CD1c-positive myeloid dendritic cell (primary cell): ENCODE results near the gene CMBL.
"Not testable (repeated sequence)": the region's sequence is repeated elsewhere in the genome, so short reads cannot be mapped to it uniquely, and the experiment has no call there.

Source experiments
- DNase-seq: peaks from one replicate; pipeline ENCODE4 v3.0.0-alpha.2; 2016; ENCODE audit errors: extremely low spot score

CMBL gene

GRCh38 chr5:10333154-10334006 is 25.7 kb upstream of the CMBL start:
- peak; percentile 39 for DNase-seq

GRCh38 chr5:10332301-10332700 is 24.6 kb upstream of the CMBL start:
- no peak for DNase-seq

DNA sequence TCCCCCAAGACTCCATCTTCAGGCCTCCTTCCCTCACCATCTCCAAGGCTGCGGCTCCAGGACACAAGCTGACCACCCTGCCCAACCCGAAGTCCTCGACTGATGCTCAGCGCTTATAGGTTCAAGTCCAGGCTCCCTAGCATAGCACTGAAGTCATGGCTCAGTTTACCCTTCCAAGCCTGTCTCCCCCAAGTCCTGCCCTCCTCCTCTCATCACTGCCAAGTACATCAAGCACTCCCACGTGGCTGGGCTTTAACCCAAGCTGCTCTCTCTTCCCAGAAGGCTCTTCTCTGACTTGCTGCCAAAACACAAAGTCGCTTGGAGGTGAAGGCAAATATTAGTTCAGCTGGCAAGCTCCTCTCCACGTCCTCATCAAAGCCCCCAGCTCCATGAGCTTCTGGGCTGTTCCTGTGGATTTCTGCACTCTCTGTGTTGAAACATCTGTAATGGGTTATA is 23.7 kb upstream of the CMBL start:
- DNase-seq = no peak

GRCh38 chr5:10330511-10331230 is 23.0 kb upstream of the CMBL start:
- no peak for DNase-seq

DNA sequence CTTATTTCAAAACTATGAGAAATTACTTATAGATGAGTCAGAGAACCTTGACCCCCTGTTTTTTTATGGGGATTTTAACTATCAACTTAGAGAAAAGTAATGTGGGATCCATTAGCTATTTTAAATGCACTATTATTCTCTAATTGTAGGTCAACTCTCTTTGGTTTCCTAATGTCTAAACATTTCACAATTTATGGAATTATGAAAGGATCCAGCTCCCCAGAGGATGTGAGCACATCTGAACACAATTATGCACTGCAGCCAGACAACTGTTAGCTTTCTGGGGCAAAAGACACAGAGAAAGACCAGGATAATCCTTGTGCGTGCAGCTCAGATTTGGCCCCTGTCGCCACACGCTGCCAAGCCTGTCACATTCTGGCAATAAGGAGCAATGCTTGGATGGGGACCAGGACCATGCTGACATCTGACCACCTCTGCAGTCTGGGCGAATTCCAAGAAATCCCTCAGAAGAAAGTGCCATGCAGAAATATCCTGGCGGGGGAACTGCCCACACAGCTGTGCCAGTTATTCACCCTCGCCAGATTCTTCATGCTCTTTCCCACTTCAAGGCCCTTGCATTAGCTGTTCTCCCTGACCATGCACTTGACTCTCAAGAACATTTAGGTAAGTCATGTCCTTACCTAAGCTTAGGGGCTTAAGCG is 22.2 kb upstream of the CMBL start:
- DNase-seq = no peak

DNA sequence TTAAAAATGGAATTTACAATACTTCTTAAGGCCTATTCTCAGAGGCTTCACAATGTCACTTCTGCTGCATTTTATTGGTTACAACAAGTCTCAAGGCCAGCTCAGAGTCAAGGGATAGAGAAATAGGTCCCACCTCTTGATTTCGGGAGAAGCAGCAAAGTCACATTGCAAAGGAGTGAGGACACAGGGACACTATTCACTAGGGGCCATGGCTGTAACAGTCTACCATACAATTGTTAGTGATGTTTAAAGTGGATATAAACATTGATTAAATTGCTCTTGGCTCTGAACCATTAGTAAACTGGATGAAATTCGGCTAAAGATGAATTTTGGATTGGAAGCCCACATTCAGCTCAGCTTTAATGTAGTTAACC is 21.7 kb upstream of the CMBL start:
- no peak for DNase-seq

DNA sequence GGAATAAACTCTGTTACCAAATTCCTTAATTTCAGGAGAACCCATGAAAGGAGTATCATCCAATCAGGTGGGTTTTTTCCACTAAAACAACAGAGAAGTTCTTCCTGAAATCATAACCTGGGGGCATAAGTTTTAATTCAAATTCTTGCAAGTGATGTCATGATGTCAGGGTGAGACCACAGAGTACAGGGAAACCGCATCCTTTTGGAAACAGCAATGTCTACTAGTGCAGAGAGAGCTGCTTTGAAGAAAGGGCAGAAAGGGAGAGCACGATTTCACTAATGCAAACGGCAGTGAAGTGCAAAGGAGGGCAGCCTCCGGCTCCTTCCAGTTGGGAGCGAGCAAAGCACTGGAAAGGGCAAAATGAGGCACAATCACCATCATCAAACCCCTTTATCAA is 20.6 kb upstream of the CMBL start:
- DNase-seq = no peak

DNA sequence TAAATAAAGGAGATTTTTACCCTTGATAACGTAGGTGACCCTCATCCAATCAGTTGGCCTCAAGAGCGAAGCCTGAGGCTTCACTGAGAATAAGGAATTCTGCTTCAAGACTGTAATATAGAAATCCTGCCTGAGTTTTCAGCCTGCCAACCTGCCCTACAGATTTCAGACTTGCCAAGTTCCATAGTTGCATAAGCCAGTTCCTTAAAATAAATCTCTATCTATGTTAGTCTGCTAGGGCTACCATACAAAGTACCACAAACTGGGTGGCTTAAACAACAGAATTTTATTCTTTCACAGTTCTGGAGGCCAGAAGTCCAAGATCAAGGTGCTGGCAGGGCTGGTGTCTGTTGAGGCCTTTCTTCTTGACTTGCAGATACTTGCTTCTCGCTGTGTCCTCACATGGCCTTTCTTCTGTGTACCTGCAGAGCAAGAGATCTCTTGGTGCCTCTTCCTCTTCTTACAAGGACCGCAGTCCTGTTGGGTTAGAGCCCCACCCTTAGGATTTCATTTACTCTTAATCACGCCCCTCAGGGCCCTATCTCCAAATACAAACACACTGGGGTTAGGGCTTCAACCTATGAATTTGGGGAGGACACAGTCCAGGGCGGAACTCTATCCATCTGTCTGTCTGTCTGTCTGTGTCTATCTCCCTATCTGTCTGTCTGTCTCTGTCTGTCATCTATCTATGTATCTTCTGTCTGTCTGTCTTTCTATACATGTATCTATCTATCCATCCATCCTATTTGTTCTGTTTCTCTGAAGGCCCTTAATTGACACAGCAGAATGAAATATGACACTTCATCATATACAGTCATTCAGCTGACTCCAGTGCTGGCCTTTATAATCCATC is 17.0 kb upstream of the CMBL start:
- DNase-seq = no peak

DNA sequence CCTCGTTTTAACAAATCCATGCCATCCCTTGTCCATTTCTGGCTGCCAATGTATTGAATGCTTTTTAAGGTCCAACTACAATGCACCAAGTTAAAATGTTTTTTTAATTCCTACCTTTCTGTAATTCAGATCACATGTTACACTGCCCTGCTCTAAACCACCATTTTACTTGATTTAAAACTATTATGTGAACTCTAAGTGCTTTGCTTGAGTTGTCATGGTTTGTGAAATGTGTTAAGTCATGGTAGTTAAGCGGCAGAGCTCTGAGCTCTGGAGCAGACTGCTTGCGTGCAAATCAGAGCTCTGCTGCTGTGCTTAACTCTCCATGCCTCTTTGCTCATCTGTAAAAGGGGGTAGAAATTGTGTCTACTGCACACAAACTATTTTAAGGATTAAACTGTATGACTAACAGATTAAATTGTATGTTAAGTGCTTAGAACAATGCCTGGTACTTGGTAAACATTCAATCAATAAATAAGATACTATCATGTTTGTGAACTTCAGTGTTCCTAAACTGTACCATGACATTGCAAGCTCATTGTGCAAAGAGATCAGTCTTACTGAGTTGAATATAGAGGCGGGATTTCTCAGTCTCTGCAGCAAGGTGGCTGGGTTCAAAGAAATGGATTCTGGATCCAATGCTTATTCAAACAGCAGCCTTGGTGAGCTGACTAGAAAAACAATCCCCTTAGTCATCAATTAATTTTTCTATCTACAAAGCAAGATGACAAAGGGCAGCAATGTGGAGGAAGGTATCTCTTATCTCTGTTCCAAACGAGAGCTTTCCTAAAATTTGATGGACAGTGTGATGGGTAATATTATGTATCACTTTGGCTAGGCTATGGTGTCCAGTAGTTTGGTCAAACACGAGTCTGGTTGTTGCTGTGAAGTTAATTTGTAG is 16.1 kb upstream of the CMBL start:
- DNase-seq = no peak

GRCh38 chr5:10321882-10322281 is 14.2 kb upstream of the CMBL start:
- DNase-seq = no peak

DNA sequence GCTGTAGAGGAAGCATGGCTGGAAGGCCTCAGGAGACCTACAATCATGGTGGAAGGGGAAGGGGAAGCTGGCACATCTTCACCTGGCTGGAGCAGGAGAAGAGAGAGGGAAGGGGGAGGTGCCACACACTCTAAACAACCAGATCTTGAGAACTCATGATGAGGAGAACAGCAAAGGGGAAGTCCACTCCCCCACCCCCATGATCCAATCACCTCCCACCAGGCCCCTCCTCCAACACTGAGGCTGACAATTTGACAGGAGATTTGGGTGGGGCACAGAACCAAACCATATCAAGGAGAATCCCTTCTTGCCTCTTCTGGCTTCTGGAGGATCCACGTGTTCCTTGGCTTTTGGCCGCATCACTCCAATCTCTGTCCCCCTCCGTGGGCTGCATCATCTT is 13.1 kb upstream of the CMBL start:
- DNase-seq = no peak

GRCh38 chr5:10319202-10319851 is 11.6 kb upstream of the CMBL start:
- no peak for DNase-seq

DNA sequence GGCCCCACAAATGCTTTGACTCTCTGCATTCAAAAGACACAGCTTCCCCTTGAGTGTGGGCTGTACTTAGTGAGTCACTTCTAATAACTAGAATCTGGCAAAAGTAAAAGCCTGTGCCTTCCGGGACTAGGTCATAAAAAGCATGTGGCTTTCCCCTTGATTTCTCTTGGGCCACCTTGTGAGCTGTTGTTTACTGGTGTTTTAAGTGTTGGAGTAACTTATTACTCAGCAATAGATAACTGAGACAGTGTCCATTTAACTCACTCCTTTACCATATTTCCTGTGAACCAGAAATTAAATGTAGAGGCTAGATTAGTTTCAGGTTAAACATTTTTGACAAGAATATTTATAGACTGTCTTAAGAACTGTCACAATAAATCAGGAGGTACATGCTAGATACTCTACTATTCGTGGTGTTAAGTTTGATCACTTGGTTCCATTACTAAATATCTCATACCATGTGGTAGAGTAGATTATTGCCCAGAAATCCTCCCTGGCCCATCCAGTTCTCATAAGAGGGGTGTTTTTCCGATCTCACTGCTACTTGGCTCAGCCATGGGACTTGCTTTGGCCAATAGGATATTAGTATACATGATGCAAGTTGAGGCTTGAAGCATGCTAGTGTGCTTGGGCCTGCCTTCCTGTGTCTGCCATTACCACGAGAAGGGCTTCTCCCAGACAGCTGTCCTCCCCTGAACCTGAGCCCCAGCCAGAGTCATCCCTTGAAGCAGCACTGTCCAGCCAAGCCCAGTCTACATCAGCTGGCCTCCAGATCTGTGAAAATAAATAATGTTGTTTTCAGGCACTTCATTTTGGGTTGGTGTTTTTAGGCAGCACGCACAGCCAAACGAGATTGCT is 10.4 kb upstream of the CMBL start:
- DNase-seq = no peak

GRCh38 chr5:10315824-10316509 is 8.3 kb upstream of the CMBL start:
- DNase-seq = no peak

- DNase-seq = no peak
Observed at GRCh38 chr5:10315201-10315600, 7.5 kb upstream of the CMBL start.

GRCh38 chr5:10311595-10312425 is 4.1 kb upstream of the CMBL start:
- no peak for DNase-seq

DNA sequence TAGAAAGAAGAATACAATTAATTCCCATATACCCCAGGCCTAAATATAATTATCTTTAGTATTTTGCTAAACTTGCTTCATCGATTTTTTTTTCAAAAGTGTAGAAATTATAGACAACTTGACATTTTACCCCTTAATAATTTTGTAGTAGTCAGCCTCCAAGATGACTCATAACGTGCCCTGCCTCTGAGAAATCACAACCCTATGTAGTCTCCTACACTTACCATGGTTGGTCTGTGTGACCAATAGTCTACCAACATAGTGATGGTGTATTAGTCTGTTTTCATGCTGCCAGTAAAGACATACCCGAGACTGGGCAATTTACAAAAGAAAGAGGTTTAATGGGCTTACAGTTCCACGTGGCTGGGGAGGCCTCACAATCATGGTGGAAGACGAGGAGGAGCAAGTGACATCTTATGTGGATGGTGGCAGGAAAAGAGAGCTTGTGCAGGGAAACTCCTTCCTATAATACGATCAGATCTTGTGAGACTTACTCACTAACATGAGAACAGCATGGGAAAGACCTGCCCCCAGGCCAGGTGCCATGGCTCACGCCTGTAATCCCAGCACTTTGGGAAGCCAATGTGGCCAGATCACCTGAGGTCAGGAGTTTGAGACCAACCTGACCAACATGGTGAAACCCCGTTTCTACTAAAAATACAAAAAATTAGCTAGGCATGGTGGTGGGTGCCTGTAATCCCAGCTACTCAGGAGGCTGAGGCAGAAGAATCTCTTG is 3.3 kb upstream of the CMBL start:
- DNase-seq = not testable (repeated sequence)
